Osteoblast (primary cell): ENCODE results near the gene PLEKHN1. TPM values are rescaled to one million over a fixed set of nuclear protein-coding genes. Genes with fewer than 3 reads are reported as not detected.

Experiments
- DNase-seq: peaks from one replicate; pipeline ENCODE4 v3.0.0; 2011; ENCODE audit warnings: low spot score, mixed read lengths; ENCODE audit not compliant: insufficient read length; ENCODE audit errors: missing footprints
- H2AFZ ChIP-seq: 2 replicates; pipeline ENCODE4 v1.6.0; 2011; ENCODE audit warnings: mild to moderate bottlenecking, low read length
- H3K27ac ChIP-seq: 2 replicates; pipeline ENCODE4 v1.5.1; 2011; ENCODE audit warnings: mild to moderate bottlenecking, low read depth, low read length, moderate library complexity
- H3K27me3 ChIP-seq: 2 replicates; pipeline ENCODE4 v1.6.0; 2012; ENCODE audit warnings: mild to moderate bottlenecking, control low read depth, inconsistent platforms, low read length, moderate library complexity; ENCODE audit not compliant: insufficient read depth
- H3K36me3 ChIP-seq: 2 replicates; pipeline ENCODE4 v1.5.1; 2011; ENCODE audit warnings: mild to moderate bottlenecking, low read length, control low read depth, moderate library complexity; ENCODE audit not compliant: insufficient read depth
- H3K4me1 ChIP-seq: 2 replicates; pipeline ENCODE4 v1.5.1; 2011; ENCODE audit warnings: mild to moderate bottlenecking, low read length, control low read depth, moderate library complexity; ENCODE audit not compliant: insufficient read depth
- H3K4me2 ChIP-seq: 2 replicates; pipeline ENCODE4 v1.6.0; 2011; ENCODE audit warnings: mild to moderate bottlenecking, low read length; ENCODE audit not compliant: insufficient read depth
- H3K4me3 ChIP-seq: fragments of 200-600 bp; sonication (generic); 3 replicates; pipeline ENCODE4 v1.5.1; 2012; ENCODE audit warnings: mild to moderate bottlenecking, low read length, inconsistent platforms; ENCODE audit not compliant: insufficient read depth
- H3K79me2 ChIP-seq: 2 replicates; pipeline ENCODE4 v1.6.0; 2012; ENCODE audit warnings: mild to moderate bottlenecking, low read length, control low read depth, inconsistent platforms; ENCODE audit not compliant: insufficient read depth
- H3K9me3 ChIP-seq: 2 replicates; pipeline ENCODE4 v1.5.1; 2011; ENCODE audit warnings: low read depth, low read length, control low read depth
- H4K20me1 ChIP-seq: 2 replicates; pipeline ENCODE4 v1.6.0; 2012; ENCODE audit warnings: mild to moderate bottlenecking, low read length, control low read depth; ENCODE audit not compliant: insufficient read depth
- total RNA-seq: library from RNA; depleted of rRNA; stranded (reverse); fragments of >200 nt; gene quantifications from 2 replicates; pipeline ENCODE4 v1.2.3, GENCODE V29; 2012
- TF ChIP-seq, protein P1 (sequence below): IDR thresholded peaks from 2 replicates; pipeline ENCODE4 v1.5.1; 2011; ENCODE audit warnings: mild to moderate bottlenecking, low read depth, low read length, moderate library complexity; ENCODE audit errors: extremely low read depth

PLEKHN1 gene
- total RNA-seq, 1 donor = 0.36 TPM

DNA sequence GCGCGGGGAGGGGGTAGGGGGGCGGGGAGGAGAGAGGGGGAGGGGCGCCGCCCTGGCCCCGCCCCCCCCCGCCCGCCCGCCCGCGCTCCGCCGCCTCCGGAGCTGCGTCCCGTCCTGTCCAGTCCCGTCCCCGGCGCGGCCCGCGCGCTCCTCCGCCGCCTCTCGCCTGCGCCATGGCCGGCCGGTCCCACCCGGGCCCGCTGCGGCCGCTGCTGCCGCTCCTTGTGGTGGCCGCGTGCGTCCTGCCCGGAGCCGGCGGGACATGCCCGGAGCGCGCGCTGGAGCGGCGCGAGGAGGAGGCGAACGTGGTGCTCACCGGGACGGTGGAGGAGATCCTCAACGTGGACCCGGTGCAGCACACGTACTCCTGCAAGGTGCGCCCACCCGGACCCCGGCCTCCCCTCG, 53.7 kb downstream of the PLEKHN1 start, which contains the start of gene AGRN:
Gene AGRN, plus strand, starts transcription at position 121 of the 405 bp plus-strand sequence. Its CDS starts 53 bp downstream, at position 174.
- Histone ChIP-seq H2AFZ (peak within 1 kb of the TSS; percentile 81), H4K20me1 (peaks cover 4% of the 10 kb centered on the region), H3K36me3 (no peaks in the 10 kb centered on the region), H3K27ac (no peak within 1 kb of the TSS), H3K4me2 (peak within 1 kb of the TSS; percentile 71), H3K4me1 (peaks cover 3% of the 10 kb centered on the region), H3K4me3 (peak within 1 kb of the TSS; percentile 66), H3K9me3 (no peaks in the 10 kb centered on the region), H3K79me2 (no peaks in the 10 kb centered on the region), H3K27me3 (no peaks in the 10 kb centered on the region)
- TF ChIP-seq, protein P1, sequence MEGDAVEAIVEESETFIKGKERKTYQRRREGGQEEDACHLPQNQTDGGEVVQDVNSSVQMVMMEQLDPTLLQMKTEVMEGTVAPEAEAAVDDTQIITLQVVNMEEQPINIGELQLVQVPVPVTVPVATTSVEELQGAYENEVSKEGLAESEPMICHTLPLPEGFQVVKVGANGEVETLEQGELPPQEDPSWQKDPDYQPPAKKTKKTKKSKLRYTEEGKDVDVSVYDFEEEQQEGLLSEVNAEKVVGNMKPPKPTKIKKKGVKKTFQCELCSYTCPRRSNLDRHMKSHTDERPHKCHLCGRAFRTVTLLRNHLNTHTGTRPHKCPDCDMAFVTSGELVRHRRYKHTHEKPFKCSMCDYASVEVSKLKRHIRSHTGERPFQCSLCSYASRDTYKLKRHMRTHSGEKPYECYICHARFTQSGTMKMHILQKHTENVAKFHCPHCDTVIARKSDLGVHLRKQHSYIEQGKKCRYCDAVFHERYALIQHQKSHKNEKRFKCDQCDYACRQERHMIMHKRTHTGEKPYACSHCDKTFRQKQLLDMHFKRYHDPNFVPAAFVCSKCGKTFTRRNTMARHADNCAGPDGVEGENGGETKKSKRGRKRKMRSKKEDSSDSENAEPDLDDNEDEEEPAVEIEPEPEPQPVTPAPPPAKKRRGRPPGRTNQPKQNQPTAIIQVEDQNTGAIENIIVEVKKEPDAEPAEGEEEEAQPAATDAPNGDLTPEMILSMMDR = no peak
- DNase-seq = no peak

DNA sequence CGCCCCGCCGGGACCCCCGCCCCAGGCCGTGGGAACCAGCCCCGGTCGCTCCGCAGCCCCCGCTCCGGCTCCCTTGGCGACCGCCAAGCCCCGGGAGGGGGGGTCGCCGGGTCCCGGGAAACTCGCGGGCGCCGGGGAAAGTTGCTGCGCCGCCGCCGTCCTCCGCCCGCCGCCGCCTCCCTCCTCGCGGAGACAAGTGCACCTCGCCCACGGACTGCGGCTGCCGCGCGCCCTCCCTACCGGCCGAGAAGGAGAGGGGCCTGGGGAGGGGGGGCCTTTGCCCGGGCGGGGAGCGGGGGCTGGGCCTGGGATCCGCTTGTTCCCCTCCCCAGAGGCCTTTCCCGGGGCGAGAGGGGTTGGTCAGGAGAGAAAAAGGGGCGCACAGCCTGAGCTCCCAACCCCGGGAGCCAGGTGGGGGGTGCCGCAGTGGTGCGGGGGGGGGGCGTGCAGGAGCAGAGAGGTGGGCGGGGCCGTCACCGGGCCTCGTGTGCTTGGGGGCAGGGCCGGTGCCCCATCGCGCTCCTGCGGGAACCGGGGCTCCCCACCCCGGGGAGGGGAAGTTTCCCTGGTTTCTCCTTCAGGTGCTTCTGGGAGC, 54.2 kb downstream of the PLEKHN1 start:
- Histone ChIP-seq H3K27ac (no peak overlapping the region), H2AFZ (no peak overlapping the region), H3K4me3 (peak overlapping the region; percentile 66), H3K36me3 (no peaks in the 10 kb centered on the region), H3K4me1 (peaks cover 3% of the 10 kb centered on the region), H3K9me3 (no peaks in the 10 kb centered on the region), H3K79me2 (no peaks in the 10 kb centered on the region), H3K27me3 (no peaks in the 10 kb centered on the region), H4K20me1 (peaks cover 4% of the 10 kb centered on the region), H3K4me2 (peak overlapping the region; percentile 71)
- peak; percentile 93 for DNase-seq
- TF ChIP-seq, protein P1 = no peak

GRCh38 chr1:1021010-1021919, 55.0 kb downstream of the PLEKHN1 start:
- Histone ChIP-seq H2AFZ (no peak overlapping the region), H3K9me3 (no peaks in the 10 kb centered on the region), H3K79me2 (no peaks in the 10 kb centered on the region), H4K20me1 (peaks cover 4% of the 10 kb centered on the region), H3K4me1 (peaks cover 3% of the 10 kb centered on the region), H3K4me2 (peak overlapping the region; percentile 61), H3K27ac (no peak overlapping the region), H3K36me3 (no peaks in the 10 kb centered on the region), H3K27me3 (no peaks in the 10 kb centered on the region), H3K4me3 (peak overlapping the region; percentile 66)
- peak; percentile 98 for DNase-seq
- TF ChIP-seq, protein P1 = no peak

DNA sequence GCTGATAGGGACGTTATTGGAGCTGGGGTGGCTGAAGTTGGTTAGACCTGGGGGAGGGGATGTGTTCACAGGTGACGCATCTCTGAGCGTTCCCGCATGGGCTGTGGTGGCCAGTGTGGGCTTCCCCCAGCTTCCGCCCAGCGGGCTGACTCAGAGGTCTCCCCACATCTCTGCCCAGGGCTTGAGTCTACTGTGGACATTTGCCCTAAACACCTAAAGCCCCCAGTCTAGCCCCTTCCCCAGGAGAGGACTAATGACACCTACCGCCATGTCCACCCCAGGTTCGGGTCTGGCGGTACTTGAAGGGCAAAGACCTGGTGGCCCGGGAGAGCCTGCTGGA, 55.6 kb downstream of the PLEKHN1 start:
- TF ChIP-seq, protein P1 = no peak
- H3K36me3 ChIP-seq = no peaks in the 10 kb centered on the region
- no peaks in the 10 kb centered on the region for H3K79me2 ChIP-seq
- H4K20me1 ChIP-seq = peaks cover 4% of the 10 kb centered on the region
- no peaks in the 10 kb centered on the region for H3K27me3 ChIP-seq
- DNase-seq = no peak
- H2AFZ ChIP-seq = no peak overlapping the region
- no peak overlapping the region for H3K4me2 ChIP-seq
- no peak overlapping the region for H3K27ac ChIP-seq
- H3K9me3 ChIP-seq = no peaks in the 10 kb centered on the region
- no peak overlapping the region for H3K4me3 ChIP-seq
- H3K4me1 ChIP-seq = peaks cover 3% of the 10 kb centered on the region
